Activated naive CD8-positive, alpha-beta T cell treated with anti-CD3 and anti-CD28 coated beads, Interleukin-2, amount 10 ng/mL, durations not matched to agents 7 days and 5 days (primary cell): ENCODE measurements around the gene SOX12. TPM values are rescaled to one million over a fixed set of nuclear protein-coding genes. Genes with fewer than 3 reads are reported as not detected.
"Not testable (repeated sequence)": the region's sequence is repeated elsewhere in the genome, so short reads cannot be mapped to it uniquely, and the experiment has no call there.

ENCODE experiments used
- ATAC-seq: fragments of 150-1000 bp; cut with Tn5 transposase; one replicate; pipeline ENCODE4 v1.10.0; 2021; ENCODE audit warnings: low read depth, moderate library complexity
- POLR2A ChIA-PET: fragments of 350-600 bp; sonication (Branson Sonifier 250); formaldehyde crosslinking; loops from one replicate; lab custom pipeline; 2021; ENCODE audit warnings: antibody characterized with exemption; lab: Charles Lee
- DNase-seq: peaks from one replicate; pipeline ENCODE4 v3.0.0; 2021
- H3K27ac Mint-ChIP-seq: one replicate; pipeline ENCODE4 v1.8.0; 2022; ENCODE audit warnings: mild to moderate bottlenecking, mixed read lengths
- H3K27me3 Mint-ChIP-seq: one replicate; pipeline ENCODE4 v1.8.0; 2022; ENCODE audit warnings: mild to moderate bottlenecking, moderate library complexity, mixed read lengths
- H3K36me3 Mint-ChIP-seq: one replicate; pipeline ENCODE4 v1.8.0; 2021; ENCODE audit warnings: mild to moderate bottlenecking, mixed read lengths
- H3K4me1 Mint-ChIP-seq: one replicate; pipeline ENCODE4 v1.8.0; 2021; ENCODE audit warnings: mixed read lengths
- H3K4me3 Mint-ChIP-seq: one replicate; pipeline ENCODE4 v1.8.0; 2022; ENCODE audit warnings: mild to moderate bottlenecking, moderate library complexity, mixed read lengths
- H3K9me3 Mint-ChIP-seq: one replicate; pipeline ENCODE4 v1.8.0; 2021; ENCODE audit warnings: mixed read lengths
- total RNA-seq, 2 experiments: library from RNA; stranded (reverse); gene quantifications; one replicate each; pipeline ENCODE4 v1.2.3, GENCODE V29; 2021

SOX12 gene
- total RNA-seq, 2 experiments from 2014 or later = 10.1 to 10.6 TPM

DNA sequence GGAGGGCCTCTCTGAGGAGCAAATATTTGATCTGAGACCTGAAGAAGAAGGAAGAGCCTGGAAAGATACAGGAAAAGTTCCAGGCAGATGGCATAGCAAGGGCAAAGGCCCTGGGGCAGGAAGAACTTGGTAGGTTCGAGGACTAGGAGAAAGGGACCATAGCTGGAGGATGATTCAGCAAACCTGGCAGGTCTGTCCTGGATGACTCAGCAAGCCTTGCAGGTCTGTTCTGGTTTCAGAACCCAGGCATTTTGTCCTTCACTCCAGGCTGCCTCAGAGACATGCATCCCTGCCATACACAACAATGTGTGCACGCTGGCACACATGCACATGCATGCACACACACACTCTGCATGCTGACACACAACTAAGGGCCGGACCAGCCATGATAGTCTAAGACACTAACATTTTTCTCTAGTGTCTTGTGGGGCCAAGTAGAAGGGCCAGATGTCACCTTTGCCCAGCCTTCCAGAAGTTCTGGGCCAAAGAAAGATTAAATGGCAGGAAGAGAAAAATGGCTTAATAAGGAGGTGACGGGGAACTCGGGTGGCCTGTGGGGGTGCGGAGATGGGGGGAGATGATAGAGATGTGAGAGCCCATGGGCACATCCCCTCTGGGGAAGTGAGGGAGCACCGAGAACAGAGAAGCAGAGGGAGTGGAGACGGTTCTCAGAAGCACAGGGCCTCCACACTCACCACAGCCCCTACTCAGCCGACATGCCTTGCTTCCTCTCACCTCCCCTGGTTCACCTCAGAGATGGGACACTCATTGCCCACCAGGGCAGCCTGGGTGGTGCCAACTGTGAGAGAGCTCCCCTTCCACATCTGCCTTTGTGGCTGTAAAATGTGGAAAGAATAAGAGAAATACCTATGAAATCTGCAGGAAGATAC lies 39.8 kb downstream of the SOX12 start:
- DNase-seq = peak; percentile 50
- Mint-ChIP-seq H3K27ac (peak overlapping the region; percentile 77), H3K27me3 (no peaks in the 10 kb centered on the region), H3K9me3 (no peaks in the 10 kb centered on the region), H3K36me3 (peaks cover 5% of the 10 kb centered on the region), H3K4me1 (peaks cover 35% of the 10 kb centered on the region), H3K4me3 (peak overlapping the region; percentile 61)
- ATAC-seq = peak; percentile 63
- POLR2A ChIA-PET = interaction anchor here (0.7 to 1.9 kb wide), 5 partner anchors 15 to 55 kb away, joined by 3 to 12 read pairs (median 5); partner anchors contain the start of gene TRIB3

DNA sequence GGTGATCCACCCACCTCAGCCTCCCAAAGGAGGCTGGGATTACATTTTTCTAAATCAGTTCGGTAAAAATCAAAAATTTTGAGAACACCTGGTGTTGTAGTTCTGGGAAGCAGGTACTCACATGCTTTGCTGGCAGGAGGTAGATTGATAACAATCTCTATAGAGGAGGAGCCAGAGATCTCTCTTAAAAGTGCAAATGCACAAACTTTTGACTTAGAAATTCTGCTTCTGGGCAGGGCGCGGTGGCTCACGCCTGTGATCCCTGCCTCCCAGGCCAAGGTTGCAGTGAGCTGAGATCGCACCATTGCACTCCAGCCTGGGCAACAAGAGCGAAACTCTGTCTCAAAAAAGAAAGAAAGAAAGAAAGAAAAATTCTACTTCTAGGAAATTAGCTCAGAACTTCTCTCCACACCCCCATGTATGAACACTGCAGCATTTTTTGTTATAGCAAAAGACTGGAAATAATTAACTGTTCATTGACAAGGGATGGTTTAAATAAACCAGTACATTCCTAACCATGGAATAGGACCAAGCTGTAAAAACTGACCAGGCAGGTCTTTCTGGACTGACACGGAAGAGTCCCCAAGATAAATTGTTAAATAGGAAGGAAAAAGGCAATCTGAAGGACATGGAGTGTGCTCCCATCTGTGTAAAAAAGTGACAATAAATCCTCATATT lies 40.8 kb downstream of the SOX12 start:
- no peak for DNase-seq
- H3K9me3 Mint-ChIP-seq = no peaks in the 10 kb centered on the region
- H3K4me3 Mint-ChIP-seq = peak overlapping the region; percentile 68
- peaks cover 35% of the 10 kb centered on the region for H3K4me1 Mint-ChIP-seq
- H3K36me3 Mint-ChIP-seq = peaks cover 5% of the 10 kb centered on the region
- H3K27ac Mint-ChIP-seq = peak overlapping the region; percentile 79
- ATAC-seq = peak; percentile 29
- POLR2A ChIA-PET = interaction anchor here (0.9 to 1.9 kb wide), 4 partner anchors 14 to 41 kb away, joined by 3 to 12 read pairs (median 4); partner anchors contain the start of gene TRIB3
- H3K27me3 Mint-ChIP-seq = no peaks in the 10 kb centered on the region

DNA sequence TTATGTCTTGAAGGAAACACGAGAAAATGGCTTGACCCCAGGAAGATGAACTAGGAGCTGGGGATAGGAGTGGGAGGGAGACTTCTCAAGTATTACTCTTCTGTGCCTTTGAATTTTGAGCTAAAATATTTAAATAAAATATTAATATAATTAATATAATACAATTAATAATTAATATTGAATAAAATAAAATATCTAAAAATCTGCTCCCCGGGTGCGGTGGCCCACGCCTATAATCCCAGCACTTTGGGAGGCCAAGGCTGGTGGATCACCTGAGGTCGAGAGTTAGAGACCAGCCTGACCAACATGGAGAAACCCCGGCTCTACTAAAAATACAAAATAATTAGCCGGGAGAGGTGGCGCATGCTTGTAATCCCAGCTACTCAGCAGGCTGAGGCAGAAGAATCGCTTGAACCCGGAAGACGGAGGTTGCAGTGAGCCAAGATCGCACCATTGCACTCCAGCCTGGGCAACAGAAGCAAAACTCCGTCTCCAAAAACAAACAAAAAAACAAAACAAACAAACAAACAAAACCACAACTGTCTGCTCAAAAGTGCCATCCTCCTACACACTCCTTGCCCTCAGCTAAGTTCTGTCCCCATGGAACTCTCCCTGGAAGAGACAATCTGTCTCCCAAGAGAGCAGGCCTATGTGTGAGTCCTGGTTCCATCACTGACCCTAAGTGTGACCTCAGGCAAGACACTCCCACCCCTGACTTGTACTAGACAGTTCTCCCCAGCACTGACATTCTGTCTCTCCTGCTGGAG lies 41.5 kb downstream of the SOX12 start:
- DNase-seq = no peak
- H3K27me3 Mint-ChIP-seq = no peaks in the 10 kb centered on the region
- peaks cover 39% of the 10 kb centered on the region for H3K4me1 Mint-ChIP-seq
- H3K36me3 Mint-ChIP-seq = peaks cover 5% of the 10 kb centered on the region
- no peak for ATAC-seq
- H3K27ac Mint-ChIP-seq = peak overlapping the region; percentile 79
- no peaks in the 10 kb centered on the region for H3K9me3 Mint-ChIP-seq
- POLR2A ChIA-PET = interaction anchor here (0.9 to 1.9 kb wide), 3 partner anchors 14 to 41 kb away, joined by 4 to 12 read pairs (median 4); partner anchors contain the start of gene TRIB3
- no peak overlapping the region for H3K4me3 Mint-ChIP-seq

DNA sequence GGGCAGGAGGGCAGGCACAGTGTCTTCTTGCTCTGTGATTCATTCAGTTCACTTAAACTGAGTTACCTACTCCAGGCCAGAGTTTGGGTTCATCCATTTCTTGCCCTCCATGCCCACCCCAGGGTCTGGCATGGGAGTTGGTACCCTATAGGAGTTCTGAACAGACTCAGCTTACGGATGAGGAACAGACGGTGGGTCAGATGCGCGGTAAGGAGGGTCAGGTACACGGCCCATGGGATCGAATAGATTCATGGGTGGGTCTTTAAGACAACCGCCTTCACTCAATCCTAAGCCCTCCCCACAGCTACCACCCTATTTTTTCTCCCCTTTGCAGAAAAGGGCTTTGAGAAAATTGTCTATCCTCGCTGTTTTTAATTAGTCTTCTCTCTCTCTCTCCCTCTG lies 42.1 kb downstream of the SOX12 start:
- Mint-ChIP-seq H3K27ac (peak overlapping the region; percentile 46), H3K4me1 (peaks cover 41% of the 10 kb centered on the region), H3K36me3 (peaks cover 5% of the 10 kb centered on the region), H3K4me3 (no peak overlapping the region), H3K9me3 (no peaks in the 10 kb centered on the region), H3K27me3 (no peaks in the 10 kb centered on the region)
- DNase-seq (no peak), ATAC-seq (no peak)
- POLR2A ChIA-PET = interaction anchor here (0.5 kb wide), 1 partner anchor 109 kb away, joined by 3 read pairs; no protein-coding TSS in a partner anchor

DNA sequence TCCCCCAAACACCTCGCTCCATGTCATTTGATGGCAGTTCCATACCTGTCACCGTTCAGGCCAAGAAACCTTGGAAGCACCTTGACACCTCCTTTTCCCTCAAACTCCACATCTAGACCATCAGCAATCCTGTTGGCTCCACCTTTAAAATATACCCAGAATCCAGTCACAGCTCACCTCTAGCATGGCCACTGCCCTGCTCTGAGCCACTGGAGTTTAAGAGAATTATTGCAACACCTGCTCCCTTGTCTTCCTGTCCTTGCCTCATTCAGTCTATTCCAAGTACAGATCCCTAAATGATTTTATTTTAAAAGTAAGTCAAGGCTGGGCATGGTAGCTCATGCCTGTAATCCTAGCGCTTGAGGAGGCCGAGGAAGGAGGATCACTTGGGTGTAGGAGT lies 43.6 kb downstream of the SOX12 start:
- peaks cover 5% of the 10 kb centered on the region for H3K36me3 Mint-ChIP-seq
- no peaks in the 10 kb centered on the region for H3K9me3 Mint-ChIP-seq
- ATAC-seq = no peak
- H3K27me3 Mint-ChIP-seq = no peaks in the 10 kb centered on the region
- peaks cover 47% of the 10 kb centered on the region for H3K4me1 Mint-ChIP-seq
- no peak overlapping the region for H3K4me3 Mint-ChIP-seq
- H3K27ac Mint-ChIP-seq = no peak overlapping the region
- POLR2A ChIA-PET = interaction anchor here (0.6 to 2.2 kb wide), 3 partner anchors 12 to 282 kb away, joined by 3 to 9 read pairs (median 5); partner anchors contain the start of gene TRIB3
- DNase-seq = no peak

DNA sequence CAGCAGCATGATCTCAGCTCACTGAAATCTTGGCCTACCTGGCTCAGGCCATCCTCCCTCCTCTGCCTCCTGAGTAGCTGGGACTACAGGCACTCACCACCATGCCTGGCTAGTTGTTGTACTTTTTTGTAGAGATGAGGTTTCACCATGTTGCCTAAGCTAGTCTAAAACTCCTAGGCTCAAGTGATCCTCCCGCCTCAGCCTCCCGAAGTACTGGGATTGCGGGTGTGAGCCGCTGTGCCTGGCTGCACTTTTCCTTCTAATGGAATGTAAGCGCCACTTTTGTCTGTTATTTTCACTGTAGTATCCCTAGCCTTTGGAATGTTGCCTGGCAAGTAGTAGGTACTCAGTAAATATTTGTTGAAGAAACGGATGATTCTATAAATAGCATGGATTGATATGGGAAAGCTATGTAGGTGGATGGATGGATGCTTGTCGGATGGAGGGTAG lies 44.8 kb downstream of the SOX12 start:
- H3K4me1 Mint-ChIP-seq = peaks cover 42% of the 10 kb centered on the region
- peaks cover 5% of the 10 kb centered on the region for H3K36me3 Mint-ChIP-seq
- no peaks in the 10 kb centered on the region for H3K27me3 Mint-ChIP-seq
- POLR2A ChIA-PET = interaction anchor here (2.2 kb wide), 1 partner anchor 11 kb away, joined by 9 read pairs; the partner anchor contains the start of gene TRIB3
- no peak for DNase-seq
- H3K27ac Mint-ChIP-seq = no peak overlapping the region
- H3K9me3 Mint-ChIP-seq = no peaks in the 10 kb centered on the region
- no peak for ATAC-seq
- no peak overlapping the region for H3K4me3 Mint-ChIP-seq

DNA sequence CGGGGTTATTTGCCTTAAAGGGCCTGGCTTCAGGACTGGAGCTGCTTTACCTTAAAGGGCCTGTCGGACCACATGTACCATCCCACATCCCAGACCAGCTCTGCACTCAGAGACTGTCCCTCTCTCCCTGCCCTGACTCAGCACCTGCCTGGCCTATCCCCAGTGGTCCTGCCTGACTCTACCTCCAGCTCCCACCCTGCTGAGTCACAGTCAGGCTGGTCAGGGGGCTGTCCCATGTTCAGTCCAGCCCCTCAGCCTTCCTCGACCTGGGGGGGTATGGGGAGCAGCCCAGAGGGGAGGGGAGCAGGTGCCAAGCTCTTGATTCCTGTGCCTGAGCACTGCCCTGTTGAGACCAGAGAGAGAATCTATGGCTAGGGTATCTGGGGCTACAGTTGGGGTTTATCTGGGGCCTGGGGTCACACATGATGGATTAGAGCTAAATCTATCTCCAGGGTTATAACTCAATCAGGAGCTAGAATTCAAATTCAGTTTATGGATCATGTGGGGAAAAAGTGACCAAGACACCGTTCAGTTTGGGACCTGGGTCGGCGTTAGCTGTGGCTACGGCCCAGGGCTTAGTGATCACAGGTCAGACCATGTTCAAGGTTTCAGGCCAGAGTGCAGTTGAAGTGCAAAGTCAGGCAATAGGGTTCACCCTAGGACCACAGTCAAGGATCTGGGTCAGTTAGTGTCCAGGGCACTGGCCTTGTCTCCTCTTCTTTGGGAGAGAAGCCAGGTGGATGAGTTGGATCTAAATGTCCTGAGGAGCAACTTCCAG lies 45.8 kb downstream of the SOX12 start:
- no peaks in the 10 kb centered on the region for H3K27me3 Mint-ChIP-seq
- peaks cover 5% of the 10 kb centered on the region for H3K36me3 Mint-ChIP-seq
- no peak for ATAC-seq
- POLR2A ChIA-PET = interaction anchor here (0.6 to 2.3 kb wide), 3 partner anchors 10 to 56 kb away, joined by 3 to 18 read pairs (median 3); partner anchors contain the start of gene TRIB3
- no peaks in the 10 kb centered on the region for H3K9me3 Mint-ChIP-seq
- H3K27ac Mint-ChIP-seq = no peak overlapping the region
- peaks cover 37% of the 10 kb centered on the region for H3K4me1 Mint-ChIP-seq
- H3K4me3 Mint-ChIP-seq = no peak overlapping the region
- DNase-seq = no peak

DNA sequence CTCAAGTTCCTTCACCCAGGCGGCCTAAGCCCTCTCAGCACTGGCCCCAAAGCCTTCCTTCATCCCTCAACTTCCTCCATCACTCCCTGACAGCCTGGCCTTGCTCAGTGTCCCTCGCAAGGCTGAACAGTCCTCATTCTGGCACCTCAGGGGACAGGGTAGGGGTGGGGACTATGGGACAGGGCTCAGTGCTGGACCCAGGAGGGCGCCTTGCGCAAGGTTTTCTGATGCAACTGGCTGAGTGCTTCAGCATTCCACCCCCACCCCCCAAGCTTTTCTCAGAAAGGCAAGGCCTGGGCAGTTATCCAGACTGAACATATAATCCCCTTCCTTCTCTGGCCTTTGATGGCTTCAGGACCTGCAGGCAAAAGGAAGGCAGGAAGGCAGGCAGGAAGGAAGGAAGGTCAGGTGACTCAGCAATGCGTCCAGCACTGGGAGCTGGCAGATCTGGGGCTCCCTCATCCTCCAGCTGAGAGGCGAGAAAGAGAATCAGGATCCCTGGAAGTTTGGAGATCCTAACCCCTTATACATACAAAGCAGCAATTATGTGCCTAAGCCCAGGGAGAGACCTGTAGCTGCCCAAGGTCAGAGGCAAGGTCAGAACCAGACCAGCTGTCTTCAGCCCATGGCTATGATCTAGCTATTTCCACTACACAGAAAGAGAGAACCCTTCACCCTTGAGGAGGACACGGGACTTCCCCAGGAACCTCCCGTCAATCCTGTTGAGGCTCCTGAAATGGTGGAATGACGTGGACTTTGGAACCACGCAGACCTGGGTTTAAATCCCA lies 46.6 kb downstream of the SOX12 start:
- no peaks in the 10 kb centered on the region for H3K9me3 Mint-ChIP-seq
- DNase-seq (no peak), ATAC-seq (no peak)
- peak overlapping the region; percentile 80 for H3K27ac Mint-ChIP-seq
- H3K4me3 Mint-ChIP-seq = peak overlapping the region; percentile 44
- peaks cover 35% of the 10 kb centered on the region for H3K4me1 Mint-ChIP-seq
- H3K27me3 Mint-ChIP-seq = no peaks in the 10 kb centered on the region
- H3K36me3 Mint-ChIP-seq = peaks cover 5% of the 10 kb centered on the region
- POLR2A ChIA-PET = interaction anchor here (0.6 to 2.3 kb wide), 3 partner anchors 9 to 55 kb away, joined by 3 to 18 read pairs (median 3); partner anchors contain the start of gene TRIB3

DNA sequence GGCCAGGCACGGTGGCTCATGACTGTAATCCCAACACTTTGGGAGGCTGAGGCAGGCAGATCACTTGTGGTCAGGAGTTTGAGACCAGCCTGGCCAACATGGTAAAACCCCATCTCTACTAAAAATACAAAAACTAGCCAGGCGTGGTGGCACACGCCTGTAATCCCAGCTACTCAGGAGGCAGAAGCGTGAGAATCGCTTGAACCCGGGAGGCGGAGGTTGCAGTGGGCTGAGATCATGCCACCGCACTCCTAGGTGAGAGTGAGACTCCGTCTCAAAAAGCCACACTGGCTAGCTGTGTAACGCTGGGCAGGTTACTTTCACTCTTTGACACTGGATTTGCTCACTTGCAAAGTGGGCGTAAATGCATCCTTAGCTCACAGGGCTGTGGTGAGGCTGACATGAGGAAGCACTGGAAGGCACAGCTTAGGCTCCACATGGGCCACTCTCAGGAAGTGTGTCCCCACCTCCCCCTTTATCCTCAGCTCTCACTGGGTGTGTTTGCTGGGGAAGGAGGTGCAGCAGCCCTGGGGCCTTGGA lies 47.3 kb downstream of the SOX12 start:
- H3K4me3 Mint-ChIP-seq, DNase-seq, H3K9me3 Mint-ChIP-seq, H3K36me3 Mint-ChIP-seq, H3K27me3 Mint-ChIP-seq: not testable (repeated sequence)
- H3K4me1 Mint-ChIP-seq = peaks cover 32% of the 10 kb centered on the region
- H3K27ac Mint-ChIP-seq = peak overlapping the region; percentile 80
- peak; percentile 58 for ATAC-seq
- POLR2A ChIA-PET = interaction anchor here (1.5 to 2.3 kb wide), 2 partner anchors 8 to 11 kb away, joined by 3 to 18 read pairs; partner anchors contain the start of gene TRIB3

DNA sequence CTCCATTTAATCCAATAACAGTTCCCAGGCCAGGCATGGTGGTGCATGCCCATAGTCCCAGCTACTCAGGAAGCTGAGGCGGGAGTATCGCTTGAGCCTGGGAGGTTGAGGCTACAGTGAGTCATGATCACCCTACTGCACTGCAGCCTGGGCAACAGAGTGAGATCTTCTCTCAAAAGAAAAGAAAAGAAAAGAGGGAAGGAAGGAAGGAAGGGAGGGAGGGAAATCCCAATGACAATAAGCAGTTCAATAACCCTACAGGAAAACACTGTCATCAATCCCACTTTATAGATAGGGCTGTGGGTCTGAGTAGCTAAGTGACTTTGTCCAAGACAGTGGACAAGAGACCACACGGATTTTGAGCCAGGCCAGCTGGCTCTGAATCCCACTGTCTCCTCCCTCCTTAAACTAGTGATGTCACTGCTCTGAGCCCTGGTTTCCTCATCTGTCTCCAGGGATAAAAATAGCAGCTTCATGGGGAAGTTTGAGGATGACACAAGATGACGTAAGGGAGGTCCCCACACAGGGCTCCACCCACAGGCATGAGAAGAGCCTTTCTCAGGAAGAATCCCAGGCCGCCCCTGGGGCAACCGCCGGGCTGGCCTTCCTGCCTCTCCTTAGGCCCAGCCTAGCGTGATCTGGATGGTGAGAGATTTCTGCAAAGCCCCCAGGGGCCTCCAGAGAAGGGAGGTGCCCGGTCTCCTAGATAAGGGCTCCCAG lies 48.0 kb downstream of the SOX12 start:
- H3K4me3 Mint-ChIP-seq = no peak overlapping the region
- no peak for DNase-seq
- no peak overlapping the region for H3K27ac Mint-ChIP-seq
- POLR2A ChIA-PET = interaction anchor here (1.5 kb wide), 1 partner anchor 12 kb away, joined by 3 read pairs; no protein-coding TSS in a partner anchor
- no peaks in the 10 kb centered on the region for H3K9me3 Mint-ChIP-seq
- no peak for ATAC-seq
- H3K27me3 Mint-ChIP-seq = no peaks in the 10 kb centered on the region
- peaks cover 5% of the 10 kb centered on the region for H3K36me3 Mint-ChIP-seq
- peaks cover 32% of the 10 kb centered on the region for H3K4me1 Mint-ChIP-seq
